ENCODE results near the gene ZSCAN18.
"Not testable (repeated sequence)": the region's sequence is repeated elsewhere in the genome, so short reads cannot be mapped to it uniquely, and the experiment has no call there.

GRCh38 chr19:58147475-58147874 is 49.4 kb upstream of the ZSCAN18 start:
- not testable (repeated sequence) for TF ChIP-seq CTCF, POLR2A (IDR thresholded peaks at IDR 0.05)

Measured in Peyer's patch (tissue), 4 donors.